ENCODE results near the gene PRKCZ. TPM values are rescaled to one million over a fixed set of nuclear protein-coding genes. Genes with fewer than 3 reads are reported as not detected.

Gene PRKCZ
- total and polyA plus RNA-seq, 2 experiments from 2014 or later = 26.2 to 36.9 TPM

DNA sequence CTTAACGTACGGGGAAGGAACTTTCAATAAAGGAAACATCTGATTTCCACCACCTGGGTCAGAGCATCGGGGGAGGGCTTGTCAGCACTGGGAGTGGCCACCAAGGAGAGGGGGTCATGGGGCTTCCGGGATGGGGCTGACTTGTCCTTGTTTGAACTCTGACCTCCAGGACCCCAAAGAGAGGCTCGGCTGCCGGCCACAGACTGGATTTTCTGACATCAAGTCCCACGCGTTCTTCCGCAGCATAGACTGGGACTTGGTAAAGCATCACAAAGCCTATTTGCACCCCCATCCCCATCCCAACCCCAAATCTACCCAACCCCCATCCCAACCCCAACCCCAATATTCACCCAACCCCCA lies 124.8 kb downstream of the PRKCZ start:
- H3K4me1 Mint-ChIP-seq = peaks cover 4% of the 10 kb centered on the region
- TF ChIP-seq EZH2 (IDR thresholded peaks at IDR 0.05; ENCODE audit: low read depth, unreplicated experiment) (no peak), ETS1 (IDR thresholded peaks at IDR 0.05) (no peak), JUNB (IDR thresholded peaks at IDR 0.05; ENCODE audit: unreplicated experiment) (no peak), EZH2phosphoT487 (IDR thresholded peaks at IDR 0.05; ENCODE audit: unreplicated experiment) (no peak), NANOG (IDR thresholded peaks at IDR 0.05; ENCODE audit: borderline replicate concordance) (no peak), POLR2AphosphoS5 (IDR thresholded peaks at IDR 0.05; ENCODE audit: low read depth) (no peak), CREB1 (CRISPR knock-in tag; IDR thresholded peaks at IDR 0.05; ENCODE audit: low read depth) (no peak), ZNF114 (CRISPR knock-in tag; IDR thresholded peaks at IDR 0.05) (no peak), ZNF331 (CRISPR knock-in tag; IDR thresholded peaks at IDR 0.05; ENCODE audit: low read depth) (no peak), ZNF462 (CRISPR knock-in tag; IDR thresholded peaks at IDR 0.05) (no peak), STAT1 (IDR thresholded peaks at IDR 0.05; ENCODE audit: unreplicated experiment) (no peak)
- TF ChIP-seq, protein P1, sequence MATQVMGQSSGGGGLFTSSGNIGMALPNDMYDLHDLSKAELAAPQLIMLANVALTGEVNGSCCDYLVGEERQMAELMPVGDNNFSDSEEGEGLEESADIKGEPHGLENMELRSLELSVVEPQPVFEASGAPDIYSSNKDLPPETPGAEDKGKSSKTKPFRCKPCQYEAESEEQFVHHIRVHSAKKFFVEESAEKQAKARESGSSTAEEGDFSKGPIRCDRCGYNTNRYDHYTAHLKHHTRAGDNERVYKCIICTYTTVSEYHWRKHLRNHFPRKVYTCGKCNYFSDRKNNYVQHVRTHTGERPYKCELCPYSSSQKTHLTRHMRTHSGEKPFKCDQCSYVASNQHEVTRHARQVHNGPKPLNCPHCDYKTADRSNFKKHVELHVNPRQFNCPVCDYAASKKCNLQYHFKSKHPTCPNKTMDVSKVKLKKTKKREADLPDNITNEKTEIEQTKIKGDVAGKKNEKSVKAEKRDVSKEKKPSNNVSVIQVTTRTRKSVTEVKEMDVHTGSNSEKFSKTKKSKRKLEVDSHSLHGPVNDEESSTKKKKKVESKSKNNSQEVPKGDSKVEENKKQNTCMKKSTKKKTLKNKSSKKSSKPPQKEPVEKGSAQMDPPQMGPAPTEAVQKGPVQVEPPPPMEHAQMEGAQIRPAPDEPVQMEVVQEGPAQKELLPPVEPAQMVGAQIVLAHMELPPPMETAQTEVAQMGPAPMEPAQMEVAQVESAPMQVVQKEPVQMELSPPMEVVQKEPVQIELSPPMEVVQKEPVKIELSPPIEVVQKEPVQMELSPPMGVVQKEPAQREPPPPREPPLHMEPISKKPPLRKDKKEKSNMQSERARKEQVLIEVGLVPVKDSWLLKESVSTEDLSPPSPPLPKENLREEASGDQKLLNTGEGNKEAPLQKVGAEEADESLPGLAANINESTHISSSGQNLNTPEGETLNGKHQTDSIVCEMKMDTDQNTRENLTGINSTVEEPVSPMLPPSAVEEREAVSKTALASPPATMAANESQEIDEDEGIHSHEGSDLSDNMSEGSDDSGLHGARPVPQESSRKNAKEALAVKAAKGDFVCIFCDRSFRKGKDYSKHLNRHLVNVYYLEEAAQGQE (IDR thresholded peaks at IDR 0.05; ENCODE audit: unreplicated experiment) = no peak
- TF ChIP-seq, protein P2, sequence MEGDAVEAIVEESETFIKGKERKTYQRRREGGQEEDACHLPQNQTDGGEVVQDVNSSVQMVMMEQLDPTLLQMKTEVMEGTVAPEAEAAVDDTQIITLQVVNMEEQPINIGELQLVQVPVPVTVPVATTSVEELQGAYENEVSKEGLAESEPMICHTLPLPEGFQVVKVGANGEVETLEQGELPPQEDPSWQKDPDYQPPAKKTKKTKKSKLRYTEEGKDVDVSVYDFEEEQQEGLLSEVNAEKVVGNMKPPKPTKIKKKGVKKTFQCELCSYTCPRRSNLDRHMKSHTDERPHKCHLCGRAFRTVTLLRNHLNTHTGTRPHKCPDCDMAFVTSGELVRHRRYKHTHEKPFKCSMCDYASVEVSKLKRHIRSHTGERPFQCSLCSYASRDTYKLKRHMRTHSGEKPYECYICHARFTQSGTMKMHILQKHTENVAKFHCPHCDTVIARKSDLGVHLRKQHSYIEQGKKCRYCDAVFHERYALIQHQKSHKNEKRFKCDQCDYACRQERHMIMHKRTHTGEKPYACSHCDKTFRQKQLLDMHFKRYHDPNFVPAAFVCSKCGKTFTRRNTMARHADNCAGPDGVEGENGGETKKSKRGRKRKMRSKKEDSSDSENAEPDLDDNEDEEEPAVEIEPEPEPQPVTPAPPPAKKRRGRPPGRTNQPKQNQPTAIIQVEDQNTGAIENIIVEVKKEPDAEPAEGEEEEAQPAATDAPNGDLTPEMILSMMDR (conservative IDR thresholded peaks at IDR 0.05; ENCODE audit: low read depth in 2 of 2) = no peak
- Histone ChIP-seq H3K79me2 (replicated peaks; ENCODE audit: insufficient read depth) (no peaks in the 10 kb centered on the region), H3K27ac (ENCODE audit: low read depth) (peak overlapping the region; percentile 50; the same call in 1 of the 2 replicates), H3K27me3 (ENCODE audit: insufficient read depth) (no peaks in the 10 kb centered on the region), H4K20me1 (replicated peaks; ENCODE audit: insufficient read depth) (no peaks in the 10 kb centered on the region; the same call in 1 of the 2 replicates), H3K4me2 (no peak overlapping the region), H3F3A (replicated peaks; ENCODE audit: low read depth) (peaks cover 6% of the 10 kb centered on the region; the same call in 1 of the 2 replicates), H3K36me3 (ENCODE audit: insufficient read depth) (no peaks in the 10 kb centered on the region), H3K9me2 (ENCODE audit: insufficient read depth) (no peaks in the 10 kb centered on the region), H3K4me1 (ENCODE audit: insufficient read depth) (no peaks in the 10 kb centered on the region), H2AFZ (no peak overlapping the region), H3K4me3 (no peak overlapping the region)
- no peaks in the 10 kb centered on the region for H3K9me3 Mint-ChIP-seq
- no peak for DNase-seq (ENCODE audit: low spot score)
- peaks cover 12% of the 10 kb centered on the region for H3K27me3 Mint-ChIP-seq (ENCODE audit: insufficient read depth, low read depth, poor library complexity)
- ATAC-seq = no peak
- H3K4me3 Mint-ChIP-seq = no peak overlapping the region
- no peak overlapping the region for H3K27ac Mint-ChIP-seq
- H3K36me3 Mint-ChIP-seq (ENCODE audit: low read depth) = peaks cover 26% of the 10 kb centered on the region
